ENCODE measurements around the gene UBA1.

The UBA1 gene

GRCh38 chrX:47177079-47177478 lies 16.6 kb upstream of the UBA1 start:
- no peak for DNase-seq
- peaks cover 84% of the 10 kb centered on the region for H3K36me3 ChIP-seq (ENCODE audit: control insufficient read depth, insufficient read depth, low read length)
- no peak overlapping the region for H3K27ac ChIP-seq (ENCODE audit: insufficient read depth, low read length, poor library complexity, severe bottlenecking)

GRCh38 chrX:47178337-47178736 lies 15.3 kb upstream of the UBA1 start:
- H3K27me3 ChIP-seq (replicated peaks; ENCODE audit: control insufficient read depth, insufficient read depth, low read length, poor library complexity, severe bottlenecking), result no peaks in the 10 kb centered on the region
- no peak overlapping the region for H3K27ac ChIP-seq (ENCODE audit: insufficient read depth, low read length, poor library complexity, severe bottlenecking)
- H3K4me1 ChIP-seq (ENCODE audit: control insufficient read depth, insufficient read depth, low read length, poor library complexity, severe bottlenecking), result no peaks in the 10 kb centered on the region
- DNase-seq, result no peak
- no peak overlapping the region for H3K4me3 ChIP-seq (ENCODE audit: insufficient read depth, low read depth, low read length, poor library complexity, severe bottlenecking)
- H3K9me3 ChIP-seq (ENCODE audit: control insufficient read depth, low read length), result no peaks in the 10 kb centered on the region
- peaks cover 81% of the 10 kb centered on the region for H3K36me3 ChIP-seq (ENCODE audit: control insufficient read depth, insufficient read depth, low read length)

More at GRCh38 chrX:47177079-47177478, 16.6 kb upstream of the UBA1 start:
- Histone ChIP-seq H3K27me3 (replicated peaks; ENCODE audit: control insufficient read depth, insufficient read depth, low read length, poor library complexity, severe bottlenecking) (no peaks in the 10 kb centered on the region), H3K4me3 (ENCODE audit: insufficient read depth, low read depth, low read length, poor library complexity, severe bottlenecking) (no peak overlapping the region), H3K9me3 (ENCODE audit: control insufficient read depth, low read length) (no peaks in the 10 kb centered on the region), H3K4me1 (ENCODE audit: control insufficient read depth, insufficient read depth, low read length, poor library complexity, severe bottlenecking) (no peaks in the 10 kb centered on the region)

DNA sequence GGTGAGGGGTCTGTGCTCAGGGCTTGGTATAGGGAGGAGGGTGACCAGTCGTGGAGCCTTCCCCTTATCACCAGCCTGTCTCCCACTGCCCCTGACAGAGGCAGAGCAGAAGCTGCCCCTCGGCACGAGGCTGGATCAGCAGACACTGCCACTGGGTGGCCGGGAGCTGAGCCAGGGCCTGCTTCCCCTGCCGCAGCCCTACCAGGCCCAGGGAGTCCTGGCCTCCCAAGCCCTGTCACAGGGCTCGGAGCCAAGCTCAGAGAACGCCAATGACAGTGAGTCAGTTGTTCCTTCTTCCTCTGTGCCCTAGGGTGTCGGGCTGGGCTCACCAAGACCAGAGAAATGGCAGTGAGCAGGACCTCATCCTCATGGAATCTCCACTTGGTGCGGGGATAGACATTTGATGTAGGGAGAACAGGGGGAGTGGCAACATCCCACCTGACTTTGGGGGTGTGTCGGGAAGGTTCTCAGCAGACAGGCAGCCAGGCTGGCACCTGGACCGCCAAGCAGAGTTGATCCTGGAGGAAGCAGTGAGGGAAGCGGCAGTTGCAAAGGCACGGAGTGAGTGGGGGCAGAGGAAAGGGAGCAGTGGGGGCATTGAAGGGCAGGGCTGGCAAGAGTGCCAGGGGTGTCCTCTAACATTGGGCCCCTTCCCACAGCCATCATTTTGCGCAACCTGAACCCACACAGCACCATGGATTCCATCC lies 14.3 kb upstream of the UBA1 start:
- Histone ChIP-seq H3K27ac (ENCODE audit: insufficient read depth, low read length, poor library complexity, severe bottlenecking) (no peak overlapping the region), H3K36me3 (ENCODE audit: control insufficient read depth, insufficient read depth, low read length) (peaks cover 71% of the 10 kb centered on the region), H3K9me3 (ENCODE audit: control insufficient read depth, low read length) (no peaks in the 10 kb centered on the region), H3K27me3 (replicated peaks; ENCODE audit: control insufficient read depth, insufficient read depth, low read length, poor library complexity, severe bottlenecking) (no peaks in the 10 kb centered on the region), H3K4me1 (ENCODE audit: control insufficient read depth, insufficient read depth, low read length, poor library complexity, severe bottlenecking) (no peaks in the 10 kb centered on the region), H3K4me3 (ENCODE audit: insufficient read depth, low read depth, low read length, poor library complexity, severe bottlenecking) (no peak overlapping the region)
- DNase-seq, result no peak

- DNase-seq, result no peak
- Histone ChIP-seq H3K36me3 (ENCODE audit: control insufficient read depth, insufficient read depth, low read length) (peaks cover 67% of the 10 kb centered on the region), H3K4me3 (ENCODE audit: insufficient read depth, low read depth, low read length, poor library complexity, severe bottlenecking) (no peak overlapping the region), H3K27me3 (replicated peaks; ENCODE audit: control insufficient read depth, insufficient read depth, low read length, poor library complexity, severe bottlenecking) (no peaks in the 10 kb centered on the region), H3K4me1 (ENCODE audit: control insufficient read depth, insufficient read depth, low read length, poor library complexity, severe bottlenecking) (no peaks in the 10 kb centered on the region), H3K27ac (ENCODE audit: insufficient read depth, low read length, poor library complexity, severe bottlenecking) (no peak overlapping the region), H3K9me3 (ENCODE audit: control insufficient read depth, low read length) (no peaks in the 10 kb centered on the region)
Observed at GRCh38 chrX:47179928-47180255, 13.7 kb upstream of the UBA1 start.

DNA sequence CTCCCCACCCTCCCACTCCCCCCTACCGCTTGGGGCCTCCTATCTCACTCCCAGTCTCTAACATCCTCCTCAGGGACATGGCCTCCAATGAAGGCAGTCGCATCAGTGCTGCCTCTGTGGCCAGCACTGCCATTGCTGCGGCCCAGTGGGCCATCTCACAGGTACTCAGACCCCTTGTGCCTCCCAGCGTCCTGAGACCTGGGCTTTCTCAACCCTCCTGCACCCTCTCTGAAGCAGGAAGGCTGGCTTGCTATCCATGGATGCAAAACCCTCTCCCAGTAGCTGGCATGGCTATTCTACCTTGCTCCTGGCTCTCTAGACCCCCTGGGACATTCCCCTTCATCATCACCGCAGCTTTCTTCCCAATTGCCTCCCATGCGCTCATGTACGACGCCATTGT lies 13.3 kb upstream of the UBA1 start:
- Histone ChIP-seq H3K27me3 (replicated peaks; ENCODE audit: control insufficient read depth, insufficient read depth, low read length, poor library complexity, severe bottlenecking) (no peaks in the 10 kb centered on the region), H3K9me3 (ENCODE audit: control insufficient read depth, low read length) (no peaks in the 10 kb centered on the region), H3K36me3 (ENCODE audit: control insufficient read depth, insufficient read depth, low read length) (peaks cover 62% of the 10 kb centered on the region), H3K4me1 (ENCODE audit: control insufficient read depth, insufficient read depth, low read length, poor library complexity, severe bottlenecking) (no peaks in the 10 kb centered on the region), H3K27ac (ENCODE audit: insufficient read depth, low read length, poor library complexity, severe bottlenecking) (no peak overlapping the region), H3K4me3 (ENCODE audit: insufficient read depth, low read depth, low read length, poor library complexity, severe bottlenecking) (no peak overlapping the region)
- no peak for DNase-seq

GRCh38 chrX:47181301-47181700 lies 12.3 kb upstream of the UBA1 start:
- Histone ChIP-seq H3K9me3 (ENCODE audit: control insufficient read depth, low read length) (no peaks in the 10 kb centered on the region), H3K27me3 (replicated peaks; ENCODE audit: control insufficient read depth, insufficient read depth, low read length, poor library complexity, severe bottlenecking) (no peaks in the 10 kb centered on the region), H3K36me3 (ENCODE audit: control insufficient read depth, insufficient read depth, low read length) (peaks cover 54% of the 10 kb centered on the region), H3K4me1 (ENCODE audit: control insufficient read depth, insufficient read depth, low read length, poor library complexity, severe bottlenecking) (no peaks in the 10 kb centered on the region), H3K27ac (ENCODE audit: insufficient read depth, low read length, poor library complexity, severe bottlenecking) (no peak overlapping the region), H3K4me3 (ENCODE audit: insufficient read depth, low read depth, low read length, poor library complexity, severe bottlenecking) (no peak overlapping the region)
- no peak for DNase-seq

- H3K9me3 ChIP-seq (ENCODE audit: control insufficient read depth, low read length), result no peaks in the 10 kb centered on the region
- no peak overlapping the region for H3K27ac ChIP-seq (ENCODE audit: insufficient read depth, low read length, poor library complexity, severe bottlenecking)
- no peaks in the 10 kb centered on the region for H3K4me1 ChIP-seq (ENCODE audit: control insufficient read depth, insufficient read depth, low read length, poor library complexity, severe bottlenecking)
- no peak for DNase-seq
- no peak overlapping the region for H3K4me3 ChIP-seq (ENCODE audit: insufficient read depth, low read depth, low read length, poor library complexity, severe bottlenecking)
- H3K36me3 ChIP-seq (ENCODE audit: control insufficient read depth, insufficient read depth, low read length), result peaks cover 47% of the 10 kb centered on the region
- H3K27me3 ChIP-seq (replicated peaks; ENCODE audit: control insufficient read depth, insufficient read depth, low read length, poor library complexity, severe bottlenecking), result no peaks in the 10 kb centered on the region
Observed at GRCh38 chrX:47182106-47182700, 11.4 kb upstream of the UBA1 start.

DNA sequence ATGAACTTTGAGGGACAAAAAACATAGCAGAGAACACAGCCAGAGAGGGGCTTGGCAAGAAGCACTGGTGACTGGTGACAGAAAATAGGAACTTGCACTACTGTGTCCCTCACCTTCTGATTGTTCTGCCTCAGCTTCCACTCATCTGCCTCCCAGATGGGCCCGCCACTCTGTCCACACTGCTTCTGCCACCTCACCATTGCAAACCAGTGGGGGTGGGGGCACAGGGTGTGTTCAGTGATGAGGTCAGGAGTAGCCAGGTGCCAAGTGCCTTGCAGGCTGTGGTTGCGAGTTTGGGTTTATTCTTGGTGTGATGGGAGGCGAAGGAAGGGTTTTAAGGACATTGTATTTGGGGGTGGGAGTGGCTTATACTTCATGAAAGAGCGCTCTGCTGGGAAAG lies 9.1 kb upstream of the UBA1 start:
- Histone ChIP-seq H3K9me3 (ENCODE audit: control insufficient read depth, low read length) (no peaks in the 10 kb centered on the region), H3K36me3 (ENCODE audit: control insufficient read depth, insufficient read depth, low read length) (peaks cover 30% of the 10 kb centered on the region), H3K27ac (ENCODE audit: insufficient read depth, low read length, poor library complexity, severe bottlenecking) (no peak overlapping the region), H3K27me3 (replicated peaks; ENCODE audit: control insufficient read depth, insufficient read depth, low read length, poor library complexity, severe bottlenecking) (no peaks in the 10 kb centered on the region), H3K4me1 (ENCODE audit: control insufficient read depth, insufficient read depth, low read length, poor library complexity, severe bottlenecking) (no peaks in the 10 kb centered on the region), H3K4me3 (ENCODE audit: insufficient read depth, low read depth, low read length, poor library complexity, severe bottlenecking) (no peak overlapping the region)
- no peak for DNase-seq

DNA sequence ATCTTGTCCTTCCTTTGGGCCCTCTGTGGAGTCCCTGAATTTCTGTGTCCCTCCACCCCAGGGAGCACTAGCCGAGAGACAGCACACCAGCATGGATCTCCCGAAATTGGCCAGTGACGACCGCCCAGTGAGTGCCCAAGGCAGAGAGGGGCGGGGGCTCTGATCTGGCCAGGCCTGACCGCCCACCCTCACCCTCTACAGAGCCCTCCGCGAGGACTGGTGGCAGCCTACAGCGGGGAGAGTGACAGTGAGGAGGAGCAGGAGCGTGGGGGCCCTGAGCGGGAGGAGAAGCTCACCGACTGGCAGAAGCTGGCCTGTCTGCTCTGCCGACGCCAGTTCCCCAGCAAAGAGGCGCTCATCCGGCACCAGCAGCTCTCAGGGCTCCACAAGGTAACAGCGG lies 8.4 kb upstream of the UBA1 start:
- Histone ChIP-seq H3K27me3 (replicated peaks; ENCODE audit: control insufficient read depth, insufficient read depth, low read length, poor library complexity, severe bottlenecking) (no peaks in the 10 kb centered on the region), H3K4me1 (ENCODE audit: control insufficient read depth, insufficient read depth, low read length, poor library complexity, severe bottlenecking) (no peaks in the 10 kb centered on the region), H3K9me3 (ENCODE audit: control insufficient read depth, low read length) (no peaks in the 10 kb centered on the region), H3K27ac (ENCODE audit: insufficient read depth, low read length, poor library complexity, severe bottlenecking) (no peak overlapping the region), H3K4me3 (ENCODE audit: insufficient read depth, low read depth, low read length, poor library complexity, severe bottlenecking) (no peak overlapping the region), H3K36me3 (ENCODE audit: control insufficient read depth, insufficient read depth, low read length) (peaks cover 25% of the 10 kb centered on the region)
- DNase-seq, result no peak

DNA sequence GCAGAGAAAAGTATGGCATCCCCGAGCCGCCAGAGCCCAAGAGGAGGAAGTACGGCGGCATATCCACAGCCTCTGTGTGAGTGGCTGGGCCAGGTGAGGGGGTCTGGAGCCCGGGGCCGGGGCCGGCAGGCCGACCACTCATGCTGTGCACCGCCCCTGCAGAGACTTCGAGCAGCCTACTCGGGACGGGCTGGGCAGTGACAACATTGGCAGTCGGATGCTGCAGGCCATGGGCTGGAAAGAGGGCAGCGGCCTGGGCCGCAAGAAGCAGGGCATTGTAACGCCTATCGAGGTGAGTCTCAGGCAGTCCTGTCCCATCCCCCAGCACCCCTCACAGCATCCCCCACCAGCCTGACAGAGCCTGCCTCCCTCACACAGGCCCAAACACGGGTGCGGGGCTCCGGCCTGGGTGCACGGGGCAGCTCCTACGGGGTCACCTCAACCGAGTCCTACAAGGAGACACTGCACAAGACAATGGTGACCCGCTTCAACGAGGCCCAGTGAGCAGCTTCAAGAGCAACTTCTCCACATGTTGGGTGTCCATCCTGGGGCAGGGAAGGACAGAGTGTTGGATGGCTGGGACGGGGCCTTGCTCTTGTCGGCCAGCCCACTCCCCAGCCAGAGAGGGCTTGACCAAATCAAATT lies 7.4 kb upstream of the UBA1 start:
- no peak overlapping the region for H3K27ac ChIP-seq (ENCODE audit: insufficient read depth, low read length, poor library complexity, severe bottlenecking)
- no peak for DNase-seq
- H3K27me3 ChIP-seq (replicated peaks; ENCODE audit: control insufficient read depth, insufficient read depth, low read length, poor library complexity, severe bottlenecking), result no peaks in the 10 kb centered on the region
- H3K9me3 ChIP-seq (ENCODE audit: control insufficient read depth, low read length), result no peaks in the 10 kb centered on the region
- H3K4me1 ChIP-seq (ENCODE audit: control insufficient read depth, insufficient read depth, low read length, poor library complexity, severe bottlenecking), result peaks cover 3% of the 10 kb centered on the region
- peaks cover 17% of the 10 kb centered on the region for H3K36me3 ChIP-seq (ENCODE audit: control insufficient read depth, insufficient read depth, low read length)
- H3K4me3 ChIP-seq (ENCODE audit: insufficient read depth, low read depth, low read length, poor library complexity, severe bottlenecking), result no peak overlapping the region
